ENCODE measurements around the gene NCOA6.
A peak's percentile ranks its signal among the peaks of the same experiment; 100 is the strongest.

The NCOA6 gene

DNA sequence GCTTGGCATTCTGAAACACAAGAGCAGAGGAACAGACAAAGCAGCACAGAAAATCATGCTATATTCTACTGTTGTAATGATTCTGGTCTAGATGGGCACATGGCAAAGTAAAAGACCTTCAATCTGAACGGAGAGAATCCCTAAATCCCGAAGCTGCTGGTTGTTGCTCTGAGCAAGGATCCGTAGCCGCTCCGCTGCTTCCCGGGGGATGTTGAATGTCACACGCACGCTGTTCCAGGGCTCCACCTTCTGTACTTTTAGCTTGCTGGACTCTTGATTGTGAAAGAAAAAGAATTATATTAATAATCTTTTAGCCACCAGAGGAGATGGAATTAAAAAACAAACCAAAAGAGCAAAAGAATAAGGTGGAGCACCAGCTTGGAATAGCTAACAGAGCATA is 49.3 kb downstream of the NCOA6 start:
- no peaks in the 10 kb centered on the region for H3K27me3 Mint-ChIP-seq
- DNase-seq: no peak
- H3K4me1 Mint-ChIP-seq: no peaks in the 10 kb centered on the region
- no peak overlapping the region for H3K27ac Mint-ChIP-seq
- no peaks in the 10 kb centered on the region for H3K9me3 Mint-ChIP-seq
- no peak overlapping the region for H3K4me3 Mint-ChIP-seq
- CTCF ChIA-PET: no interaction called here
- peaks cover 21% of the 10 kb centered on the region for H3K36me3 Mint-ChIP-seq

DNA sequence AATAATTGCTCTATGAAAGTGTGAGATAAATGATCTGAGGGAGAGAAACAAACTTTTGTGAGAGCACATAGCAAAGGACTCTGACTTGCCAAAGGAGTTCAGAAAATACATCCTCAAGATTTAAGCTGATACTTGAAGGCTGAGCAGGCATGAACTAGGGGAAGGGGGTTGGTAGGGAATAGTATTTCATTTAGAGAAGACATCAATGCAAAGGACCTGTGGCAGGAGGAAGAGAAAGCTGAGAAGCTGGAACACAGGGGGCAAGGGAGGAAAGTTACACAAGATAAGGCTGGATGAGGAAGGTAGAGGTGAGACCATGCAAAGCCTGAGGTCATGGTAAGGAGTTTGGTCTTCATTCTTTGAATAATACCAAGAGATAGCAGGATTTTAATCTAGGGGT is 50.6 kb downstream of the NCOA6 start:
- DNase-seq: no peak
- peaks cover 19% of the 10 kb centered on the region for H3K36me3 Mint-ChIP-seq
- peak overlapping the region; percentile 6 for H3K27ac Mint-ChIP-seq
- no peaks in the 10 kb centered on the region for H3K4me1 Mint-ChIP-seq
- CTCF ChIA-PET: interaction anchor here (0.8 kb wide), 1 partner anchor 462 kb away, joined by 3 read pairs; no protein-coding TSS in a partner anchor
- no peaks in the 10 kb centered on the region for H3K9me3 Mint-ChIP-seq
- H3K4me3 Mint-ChIP-seq: no peak overlapping the region
- H3K27me3 Mint-ChIP-seq: no peaks in the 10 kb centered on the region

DNA sequence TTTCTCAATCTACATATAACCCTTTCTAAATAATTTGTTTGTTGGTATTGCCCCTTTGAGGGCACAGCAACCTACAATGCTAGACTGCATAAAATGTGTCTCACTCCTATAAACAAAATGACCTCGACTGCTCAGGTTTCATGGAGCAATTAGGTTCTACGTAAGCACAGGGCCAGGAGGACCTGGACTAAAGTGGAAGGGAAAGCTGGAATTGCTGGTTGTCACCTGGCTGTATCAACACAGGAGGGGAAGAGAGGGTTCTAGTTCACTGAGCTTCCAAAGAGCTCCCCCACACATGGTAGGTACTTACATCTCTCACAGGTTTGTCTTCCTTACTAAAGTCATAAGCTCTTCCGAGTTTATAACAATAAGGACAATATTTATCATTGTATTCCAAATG is 51.0 kb downstream of the NCOA6 start:
- CTCF ChIA-PET: interaction anchor here (0.8 kb wide), 1 partner anchor 462 kb away, joined by 3 read pairs; no protein-coding TSS in a partner anchor
- no peaks in the 10 kb centered on the region for H3K9me3 Mint-ChIP-seq
- H3K4me3 Mint-ChIP-seq: no peak overlapping the region
- DNase-seq: no peak
- no peak overlapping the region for H3K27ac Mint-ChIP-seq
- H3K27me3 Mint-ChIP-seq: no peaks in the 10 kb centered on the region
- H3K4me1 Mint-ChIP-seq: no peaks in the 10 kb centered on the region
- peaks cover 19% of the 10 kb centered on the region for H3K36me3 Mint-ChIP-seq

DNA sequence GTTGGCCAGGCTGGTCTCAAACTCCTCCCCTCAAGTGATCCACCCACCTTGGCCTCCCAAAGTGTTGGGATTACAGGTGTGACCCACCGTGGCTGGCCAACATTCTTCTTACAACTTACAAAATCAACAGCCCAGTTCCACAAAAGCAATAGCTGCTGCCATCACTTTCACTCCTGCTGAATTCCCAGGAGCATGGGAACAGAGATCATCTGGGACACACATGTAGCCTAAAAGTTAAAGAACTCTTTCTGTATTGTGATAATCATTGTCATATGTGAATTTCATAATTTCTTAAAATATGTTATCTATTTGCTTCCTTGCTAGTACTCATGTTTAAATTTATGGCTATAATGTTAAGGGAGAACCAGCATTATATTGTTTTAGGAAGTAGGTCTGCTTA is 51.7 kb downstream of the NCOA6 start:
- H3K4me3 Mint-ChIP-seq: no peak overlapping the region
- H3K27ac Mint-ChIP-seq: no peak overlapping the region
- no peaks in the 10 kb centered on the region for H3K27me3 Mint-ChIP-seq
- DNase-seq: no peak
- H3K36me3 Mint-ChIP-seq: peaks cover 22% of the 10 kb centered on the region
- H3K9me3 Mint-ChIP-seq: no peaks in the 10 kb centered on the region
- CTCF ChIA-PET: no interaction called here
- no peaks in the 10 kb centered on the region for H3K4me1 Mint-ChIP-seq

DNA sequence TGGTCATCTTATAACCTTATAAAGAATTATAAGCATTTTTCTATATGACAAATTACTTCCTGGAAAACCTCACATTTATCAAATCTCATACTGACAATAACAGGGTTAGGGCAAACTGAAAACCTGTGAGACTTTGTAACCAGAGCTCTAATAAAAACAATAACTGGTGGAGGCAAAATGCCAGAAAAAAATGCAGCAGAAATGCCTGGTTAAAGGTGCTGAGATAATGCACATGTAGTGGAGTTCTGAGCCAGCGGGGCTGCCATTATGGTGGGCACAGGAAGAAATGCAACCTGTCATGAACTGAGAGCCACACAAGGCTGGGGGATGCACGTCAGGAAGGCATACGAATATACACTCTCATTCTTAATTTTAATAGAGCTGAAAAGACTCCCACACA is 53.0 kb downstream of the NCOA6 start:
- H3K4me3 Mint-ChIP-seq: no peak overlapping the region
- H3K36me3 Mint-ChIP-seq: peaks cover 33% of the 10 kb centered on the region
- no peak overlapping the region for H3K27ac Mint-ChIP-seq
- CTCF ChIA-PET: interaction anchor here (0.7 to 1.3 kb wide), 2 partner anchors 255 to 460 kb away, joined by 3 read pairs; no protein-coding TSS in a partner anchor
- H3K4me1 Mint-ChIP-seq: no peaks in the 10 kb centered on the region
- no peaks in the 10 kb centered on the region for H3K27me3 Mint-ChIP-seq
- DNase-seq: no peak
- H3K9me3 Mint-ChIP-seq: no peaks in the 10 kb centered on the region

DNA sequence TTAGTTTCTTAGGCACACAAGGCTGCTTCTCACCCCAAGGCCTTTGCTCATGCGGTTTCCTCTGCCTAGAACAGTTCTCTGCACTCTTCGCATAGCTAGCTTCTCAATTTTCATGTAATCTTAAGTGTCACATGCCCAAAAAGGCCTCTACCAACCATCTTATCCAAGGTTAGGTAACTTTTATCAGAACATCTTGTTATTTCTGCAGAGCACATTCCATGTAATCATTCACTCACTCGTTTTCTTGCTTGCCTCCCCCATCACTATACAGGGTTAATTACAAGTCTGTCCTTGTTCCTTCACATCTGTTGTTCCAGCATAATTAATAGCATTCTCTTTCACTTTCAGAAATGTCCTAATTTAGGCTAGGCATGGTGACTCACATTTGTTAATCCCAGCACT is 53.8 kb downstream of the NCOA6 start:
- no peaks in the 10 kb centered on the region for H3K27me3 Mint-ChIP-seq
- no peak overlapping the region for H3K4me3 Mint-ChIP-seq
- CTCF ChIA-PET: interaction anchor here (1.3 kb wide), 1 partner anchor 459 kb away, joined by 3 read pairs; no protein-coding TSS in a partner anchor
- DNase-seq: no peak
- no peak overlapping the region for H3K27ac Mint-ChIP-seq
- H3K9me3 Mint-ChIP-seq: no peaks in the 10 kb centered on the region
- H3K4me1 Mint-ChIP-seq: no peaks in the 10 kb centered on the region
- peaks cover 36% of the 10 kb centered on the region for H3K36me3 Mint-ChIP-seq

DNA sequence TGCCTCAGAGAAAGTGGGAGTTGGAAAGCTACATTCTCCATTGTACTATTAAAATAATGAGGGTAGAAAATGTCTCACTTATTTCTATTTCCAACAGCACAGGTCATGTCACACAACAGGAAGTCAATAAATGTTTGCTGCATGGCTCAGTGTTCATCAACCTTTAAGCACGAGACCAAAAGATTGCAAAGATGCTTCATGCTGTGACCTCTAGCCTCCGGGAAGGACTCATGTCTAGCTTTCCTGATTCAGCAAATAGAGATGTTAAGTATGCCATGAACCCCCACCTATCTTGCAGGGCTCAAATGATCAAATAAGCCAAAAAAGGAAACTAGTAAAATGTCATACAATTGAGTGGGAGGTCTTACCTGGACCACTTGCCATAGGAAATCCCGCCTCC is 57.4 kb downstream of the NCOA6 start:
- no peaks in the 10 kb centered on the region for H3K9me3 Mint-ChIP-seq
- no peak overlapping the region for H3K4me3 Mint-ChIP-seq
- no peak for DNase-seq
- H3K4me1 Mint-ChIP-seq: no peaks in the 10 kb centered on the region
- CTCF ChIA-PET: interaction anchor here (1.4 to 2.8 kb wide), 7 partner anchors 9 to 456 kb away, joined by 3 to 19 read pairs (median 8); no protein-coding TSS in a partner anchor
- no peaks in the 10 kb centered on the region for H3K27me3 Mint-ChIP-seq
- H3K27ac Mint-ChIP-seq: no peak overlapping the region
- peaks cover 34% of the 10 kb centered on the region for H3K36me3 Mint-ChIP-seq

DNA sequence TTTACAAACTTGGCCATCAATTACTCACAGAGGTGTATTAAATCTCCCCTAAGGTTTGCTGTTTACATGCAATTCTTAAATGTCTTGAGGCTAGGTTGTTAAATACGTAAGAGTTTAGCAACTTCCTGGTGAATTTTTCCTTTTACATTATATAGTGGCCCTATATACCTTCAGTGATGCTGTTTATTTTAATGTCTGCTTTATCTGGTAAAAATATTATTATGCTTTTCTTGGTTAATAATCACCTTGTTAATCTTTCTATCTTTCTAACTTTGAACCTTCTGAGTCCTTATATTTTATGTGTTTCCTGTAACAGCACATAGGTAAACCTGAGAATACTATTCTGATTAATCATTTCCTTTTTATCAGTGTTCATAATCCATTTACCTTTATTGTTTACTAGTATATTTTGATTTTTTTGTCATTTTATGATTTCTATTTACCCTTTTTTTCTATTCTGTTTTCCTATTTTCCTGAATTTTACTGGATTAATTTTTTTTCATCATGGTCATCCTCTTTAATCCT is 63.4 kb downstream of the NCOA6 start:
- no peaks in the 10 kb centered on the region for H3K4me1 Mint-ChIP-seq
- no peak overlapping the region for H3K4me3 Mint-ChIP-seq
- H3K27me3 Mint-ChIP-seq: no peaks in the 10 kb centered on the region
- peaks cover 46% of the 10 kb centered on the region for H3K36me3 Mint-ChIP-seq
- H3K27ac Mint-ChIP-seq: no peak overlapping the region
- CTCF ChIA-PET: no interaction called here
- H3K9me3 Mint-ChIP-seq: no peaks in the 10 kb centered on the region
- DNase-seq: no peak

DNA sequence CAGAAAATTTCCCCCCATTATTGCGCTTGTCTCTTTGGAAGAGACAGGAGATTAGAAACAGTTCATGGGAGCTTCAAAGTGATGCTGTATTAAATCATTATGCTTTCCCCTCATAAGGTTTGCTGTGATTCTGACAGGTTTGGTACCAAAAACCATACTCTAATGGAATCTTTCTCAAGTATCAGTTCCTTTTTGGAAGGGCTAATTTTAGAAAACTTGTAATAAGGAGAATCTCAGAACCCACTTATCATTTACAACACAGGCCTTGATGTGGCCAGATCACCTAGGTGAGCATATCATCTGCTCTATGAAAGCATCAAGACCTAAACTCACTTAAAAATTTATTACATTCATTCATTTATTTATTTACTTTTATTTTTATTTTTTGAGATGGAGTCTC is 70.1 kb downstream of the NCOA6 start:
- CTCF ChIA-PET: no interaction called here
- peaks cover 47% of the 10 kb centered on the region for H3K36me3 Mint-ChIP-seq
- H3K9me3 Mint-ChIP-seq: no peaks in the 10 kb centered on the region
- H3K4me3 Mint-ChIP-seq: no peak overlapping the region
- no peak for DNase-seq
- no peaks in the 10 kb centered on the region for H3K4me1 Mint-ChIP-seq
- no peaks in the 10 kb centered on the region for H3K27me3 Mint-ChIP-seq
- H3K27ac Mint-ChIP-seq: no peak overlapping the region

DNA sequence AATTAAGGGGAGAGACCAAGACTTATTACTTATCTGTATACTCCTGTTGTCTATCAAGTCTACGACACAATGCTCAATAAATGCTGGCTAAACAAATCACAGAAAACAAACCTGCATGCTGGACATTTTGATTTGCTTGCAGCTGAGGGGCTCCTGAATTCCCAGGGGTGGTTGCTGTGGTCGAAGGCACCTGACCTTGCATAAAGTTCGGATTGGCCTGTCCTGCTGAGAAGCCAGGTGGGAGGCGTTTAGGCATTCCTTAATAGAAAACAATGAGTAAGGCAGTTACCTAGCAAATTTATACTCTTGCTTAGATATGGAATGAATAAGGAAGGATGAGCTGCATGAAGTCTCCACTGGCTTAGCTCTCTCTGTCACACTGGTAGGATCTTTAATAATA is 70.8 kb downstream of the NCOA6 start:
- Mint-ChIP-seq H3K4me1 (no peaks in the 10 kb centered on the region), H3K4me3 (no peak overlapping the region), H3K36me3 (peaks cover 54% of the 10 kb centered on the region), H3K27ac (no peak overlapping the region), H3K27me3 (no peaks in the 10 kb centered on the region), H3K9me3 (no peaks in the 10 kb centered on the region)
- CTCF ChIA-PET: interaction anchor here (0.9 kb wide), 1 partner anchor 442 kb away, joined by 4 read pairs; no protein-coding TSS in a partner anchor
- DNase-seq: no peak

DNA sequence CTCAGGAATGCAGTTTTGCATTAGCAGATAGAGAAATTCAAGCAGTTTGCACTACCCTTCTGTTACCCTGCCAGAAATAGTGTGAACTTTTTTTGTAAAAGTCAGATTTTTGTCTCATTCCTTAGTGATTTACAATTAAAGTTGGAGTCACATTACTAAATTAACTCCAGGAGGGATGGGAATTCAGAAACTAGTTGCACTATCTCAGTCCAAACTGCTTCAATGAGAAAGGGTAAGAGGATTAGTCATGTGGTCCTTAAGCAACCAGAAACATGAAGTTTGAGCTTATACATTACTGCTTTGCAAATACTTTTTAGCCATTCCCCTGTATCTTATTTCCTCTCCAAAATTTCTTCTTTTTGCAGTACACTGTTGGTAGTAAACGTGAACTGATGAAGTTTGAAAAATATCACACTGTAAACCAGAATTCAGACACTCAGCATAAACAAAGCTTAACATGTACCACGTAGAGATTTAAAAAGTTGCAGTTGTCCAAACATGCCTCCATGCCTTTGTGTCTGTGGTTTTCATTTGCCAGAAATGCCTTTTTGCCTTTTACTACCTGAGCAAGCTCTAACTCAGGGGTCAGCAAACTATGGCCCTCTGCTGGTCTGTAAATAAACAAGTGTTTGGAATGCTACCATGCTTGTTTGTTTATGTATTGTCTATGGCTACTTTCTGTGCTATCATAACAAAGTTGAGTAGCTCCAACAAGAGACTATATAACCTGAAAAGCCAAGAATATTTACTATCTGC is 71.6 kb downstream of the NCOA6 start:
- Mint-ChIP-seq H3K9me3 (no peaks in the 10 kb centered on the region), H3K36me3 (peaks cover 57% of the 10 kb centered on the region), H3K4me3 (no peak overlapping the region), H3K27me3 (no peaks in the 10 kb centered on the region), H3K27ac (no peak overlapping the region), H3K4me1 (no peaks in the 10 kb centered on the region)
- no peak for DNase-seq
- CTCF ChIA-PET: interaction anchor here (0.7 to 0.9 kb wide), 2 partner anchors 441 to 513 kb away, joined by 3 to 4 read pairs; partner anchors contain the start of gene ASIP

DNA sequence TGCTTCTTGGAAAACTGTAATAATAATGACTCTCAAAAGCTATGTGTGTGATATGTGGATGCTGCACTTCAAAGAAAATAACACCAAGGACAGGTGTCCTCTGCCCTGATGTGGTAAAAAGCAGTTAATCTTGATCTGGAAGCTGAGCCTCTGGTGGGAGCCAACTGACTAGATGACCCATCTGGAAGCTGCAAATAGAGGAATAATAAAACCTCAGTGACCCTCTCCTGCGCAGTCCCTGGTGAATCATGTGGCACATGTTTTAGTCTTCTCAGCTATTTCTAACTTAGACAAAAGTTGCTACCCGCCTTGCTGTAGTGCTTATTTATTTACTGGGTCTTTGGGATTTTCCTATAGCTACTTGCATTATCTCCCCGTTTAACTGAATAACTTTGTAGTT is 74.0 kb downstream of the NCOA6 start:
- CTCF ChIA-PET: no interaction called here
- DNase-seq: no peak
- Mint-ChIP-seq H3K4me3 (no peak overlapping the region), H3K27ac (no peak overlapping the region), H3K4me1 (no peaks in the 10 kb centered on the region), H3K27me3 (no peaks in the 10 kb centered on the region), H3K9me3 (no peaks in the 10 kb centered on the region), H3K36me3 (peaks cover 46% of the 10 kb centered on the region)

DNA sequence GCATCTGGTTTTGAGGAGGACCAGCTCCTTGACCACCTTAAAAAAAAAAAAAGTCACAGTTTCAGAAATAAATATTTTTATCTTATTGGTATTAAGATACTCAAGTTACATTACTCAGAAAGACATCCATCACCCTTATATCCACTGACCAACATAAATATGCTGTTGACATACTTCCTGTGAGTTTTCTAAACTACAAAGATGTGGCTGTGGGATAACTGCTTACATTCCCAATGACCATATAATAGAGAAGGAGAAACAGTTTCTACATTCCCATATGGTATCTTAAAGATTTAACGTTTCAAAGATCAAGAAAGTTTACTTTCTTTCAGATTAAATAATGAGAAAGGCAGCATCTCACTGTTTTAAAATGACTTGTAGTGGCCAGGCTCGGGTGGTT is 75.0 kb downstream of the NCOA6 start:
- DNase-seq: no peak
- Mint-ChIP-seq H3K4me1 (no peaks in the 10 kb centered on the region), H3K9me3 (no peaks in the 10 kb centered on the region), H3K4me3 (no peak overlapping the region), H3K27ac (no peak overlapping the region), H3K36me3 (peaks cover 48% of the 10 kb centered on the region), H3K27me3 (no peaks in the 10 kb centered on the region)
- CTCF ChIA-PET: no interaction called here

DNA sequence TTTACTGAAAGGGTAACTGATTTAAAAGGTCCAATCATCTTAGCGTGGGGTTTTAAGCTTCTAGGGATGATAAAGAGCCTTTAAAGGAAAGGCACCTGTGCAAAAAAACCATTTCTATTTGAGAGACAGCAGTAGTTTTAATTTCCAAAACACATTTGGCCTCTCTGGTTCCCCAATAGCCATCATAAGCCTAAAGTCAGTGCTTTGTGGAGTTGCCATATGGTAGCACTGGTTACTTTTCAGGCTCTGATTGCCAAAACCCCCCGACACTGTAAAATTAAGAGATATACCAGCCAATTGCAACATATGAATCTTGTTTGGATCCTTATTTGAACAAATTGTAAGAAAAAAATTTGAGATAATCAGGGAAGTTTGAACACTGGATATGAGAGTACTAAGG is 76.7 kb downstream of the NCOA6 start:
- Mint-ChIP-seq H3K9me3 (no peaks in the 10 kb centered on the region), H3K27me3 (no peaks in the 10 kb centered on the region), H3K36me3 (peaks cover 40% of the 10 kb centered on the region), H3K4me1 (no peaks in the 10 kb centered on the region), H3K27ac (no peak overlapping the region), H3K4me3 (no peak overlapping the region)
- CTCF ChIA-PET: no interaction called here
- no peak for DNase-seq

DNA sequence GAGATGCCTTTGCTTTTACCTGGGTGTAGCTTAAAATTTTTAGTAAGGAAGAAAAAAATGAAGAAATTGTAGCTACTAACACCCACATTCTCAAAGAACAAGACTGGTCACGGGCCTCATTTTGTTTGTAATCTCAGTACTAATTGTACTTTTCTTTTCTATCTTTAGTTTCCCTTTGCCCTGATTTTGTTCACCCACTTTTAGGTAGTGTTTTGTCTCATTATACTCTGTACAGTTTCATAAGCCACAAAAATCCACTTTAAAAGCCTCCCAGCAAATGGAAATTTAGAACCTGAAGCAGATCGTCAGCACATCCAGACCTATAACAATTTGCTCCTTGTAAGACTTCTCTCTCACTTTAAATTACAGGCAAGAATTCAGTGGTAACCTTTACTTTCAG is 78.0 kb downstream of the NCOA6 start:
- DNase-seq: no peak
- CTCF ChIA-PET: interaction anchor here (1.3 to 1.9 kb wide), 2 partner anchors 22 to 435 kb away, joined by 3 to 6 read pairs; no protein-coding TSS in a partner anchor
- H3K36me3 Mint-ChIP-seq: peaks cover 46% of the 10 kb centered on the region
- no peaks in the 10 kb centered on the region for H3K9me3 Mint-ChIP-seq
- H3K27me3 Mint-ChIP-seq: no peaks in the 10 kb centered on the region
- H3K4me3 Mint-ChIP-seq: no peak overlapping the region
- H3K27ac Mint-ChIP-seq: no peak overlapping the region
- no peaks in the 10 kb centered on the region for H3K4me1 Mint-ChIP-seq
